Glutamatergic neuron (in vitro differentiated cells): ENCODE data around the gene MOB3B. TPM values are rescaled to one million over a fixed set of nuclear protein-coding genes. Genes with fewer than 3 reads are reported as not detected.
"Not testable (repeated sequence)": the region's sequence is repeated elsewhere in the genome, so short reads cannot be mapped to it uniquely, and the experiment has no call there.

Experiments
- DNase-seq: peaks from one replicate; pipeline ENCODE4 v3.0.0; 2022
- H3K27ac Mint-ChIP-seq: one replicate; pipeline ENCODE4 v1.8.0; 2020; ENCODE audit warnings: mild to moderate bottlenecking, mixed read lengths, inconsistent platforms; ENCODE audit not compliant: unreplicated experiment
- H3K27me3 Mint-ChIP-seq: one replicate; pipeline ENCODE4 v1.8.0; 2020; ENCODE audit warnings: mild to moderate bottlenecking, moderate library complexity, mixed read lengths, inconsistent platforms; ENCODE audit not compliant: unreplicated experiment
- H3K36me3 Mint-ChIP-seq: one replicate; pipeline ENCODE4 v1.8.0; 2020; ENCODE audit warnings: mild to moderate bottlenecking, mixed read lengths, inconsistent platforms; ENCODE audit not compliant: unreplicated experiment
- H3K4me1 Mint-ChIP-seq: one replicate; pipeline ENCODE4 v1.8.0; 2020; ENCODE audit warnings: mild to moderate bottlenecking, low read depth, mixed read lengths, inconsistent platforms; ENCODE audit not compliant: unreplicated experiment
- H3K4me3 Mint-ChIP-seq: one replicate; pipeline ENCODE4 v1.8.0; 2020; ENCODE audit warnings: mild to moderate bottlenecking, mixed read lengths, inconsistent platforms; ENCODE audit not compliant: unreplicated experiment
- H3K9me3 Mint-ChIP-seq: one replicate; pipeline ENCODE4 v1.8.0; 2020; ENCODE audit warnings: mild to moderate bottlenecking, moderate library complexity, mixed read lengths, inconsistent platforms; ENCODE audit not compliant: unreplicated experiment
- CTCF ChIP-seq: fragments of 200-600 bp; sonication (generic); IDR thresholded peaks from one replicate; pipeline ENCODE4 v1.5.0; 2021; ENCODE audit not compliant: partially characterized antibody, unreplicated experiment
- total RNA-seq: library from RNA; stranded (reverse); fragmentation: NEBNext Ultra II Directional; extraction: Animal tissue kit (Norgen Biotek cat#: 25700); gene quantifications from one replicate; pipeline ENCODE4 v1.2.1, GENCODE V29; 2021; ENCODE audit not compliant: unreplicated experiment

Gene MOB3B
- total RNA-seq, 1 donor from 2014 or later = 1.8 TPM

DNA sequence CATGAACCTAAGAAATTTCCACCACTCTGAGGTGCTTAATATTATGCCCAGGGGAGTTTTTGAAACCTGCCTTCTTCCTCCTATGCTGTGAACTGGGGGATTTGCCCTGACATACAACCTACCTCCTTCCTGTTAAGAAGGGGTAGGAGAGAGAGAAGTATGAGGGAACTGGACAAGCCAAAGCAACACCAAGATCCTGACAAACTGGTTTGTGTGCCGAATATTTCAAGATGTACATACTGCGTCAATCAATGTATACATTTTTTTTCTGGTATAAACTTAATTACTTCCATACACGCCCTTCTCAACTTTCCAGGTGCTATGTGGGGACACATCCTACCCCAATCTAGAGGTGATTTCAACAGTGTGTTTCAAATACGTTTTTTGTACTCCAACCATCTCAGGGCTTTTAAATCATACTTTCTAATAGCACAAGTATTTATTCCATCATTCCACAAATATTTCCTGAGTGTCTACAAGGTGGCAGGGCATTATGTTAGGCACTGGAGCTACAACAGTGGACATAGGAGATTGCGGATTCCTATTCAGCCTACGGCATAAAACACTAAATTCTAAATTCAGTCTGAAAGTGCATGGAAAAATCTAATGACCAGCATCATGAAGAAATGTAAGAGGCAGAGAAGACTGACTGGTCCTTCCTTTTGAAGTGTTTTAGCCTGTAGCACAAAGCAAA lies 75.6 kb downstream of the MOB3B start:
- H3K27ac Mint-ChIP-seq = no peak overlapping the region
- peaks cover 4% of the 10 kb centered on the region for H3K9me3 Mint-ChIP-seq
- H3K4me1 Mint-ChIP-seq = peaks cover 4% of the 10 kb centered on the region
- no peak for DNase-seq
- no peak overlapping the region for H3K4me3 Mint-ChIP-seq
- peaks cover 4% of the 10 kb centered on the region for H3K36me3 Mint-ChIP-seq
- TF ChIP-seq CTCF = no peak
- H3K27me3 Mint-ChIP-seq = peaks cover 2% of the 10 kb centered on the region

DNA sequence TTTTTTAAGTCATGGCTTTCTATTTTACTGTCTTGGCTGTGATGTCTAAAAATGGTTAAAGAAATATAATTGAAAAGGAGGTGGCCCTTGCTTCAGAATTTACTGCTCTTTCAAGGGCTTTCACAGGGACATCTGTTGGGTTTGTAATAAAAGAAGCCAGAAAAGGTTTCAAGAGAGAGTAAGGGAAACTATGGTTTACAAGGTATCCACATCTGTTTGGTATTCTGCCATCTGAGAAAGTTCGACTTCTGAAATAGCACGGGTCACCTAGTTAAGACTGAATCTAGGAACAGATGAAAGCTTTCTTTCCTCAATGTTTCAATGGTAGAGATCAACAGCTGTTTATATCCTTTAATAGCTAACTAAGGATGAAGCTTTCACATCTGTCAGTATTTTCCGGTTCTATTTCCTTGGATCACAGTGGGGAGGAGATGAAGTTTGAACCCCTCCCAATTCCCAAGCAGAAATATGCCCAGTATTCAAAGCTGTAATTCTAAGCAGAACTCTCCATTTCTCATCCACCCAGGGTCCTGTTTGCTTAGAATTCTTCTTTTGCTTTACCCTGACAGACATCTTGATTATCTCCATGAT lies 78.3 kb downstream of the MOB3B start:
- H3K27ac Mint-ChIP-seq = no peak overlapping the region
- H3K27me3 Mint-ChIP-seq = peaks cover 2% of the 10 kb centered on the region
- H3K9me3 Mint-ChIP-seq = peaks cover 4% of the 10 kb centered on the region
- no peak overlapping the region for H3K4me3 Mint-ChIP-seq
- H3K4me1 Mint-ChIP-seq = peaks cover 4% of the 10 kb centered on the region
- peaks cover 4% of the 10 kb centered on the region for H3K36me3 Mint-ChIP-seq
- no peak for DNase-seq
- no peak for TF ChIP-seq CTCF

DNA sequence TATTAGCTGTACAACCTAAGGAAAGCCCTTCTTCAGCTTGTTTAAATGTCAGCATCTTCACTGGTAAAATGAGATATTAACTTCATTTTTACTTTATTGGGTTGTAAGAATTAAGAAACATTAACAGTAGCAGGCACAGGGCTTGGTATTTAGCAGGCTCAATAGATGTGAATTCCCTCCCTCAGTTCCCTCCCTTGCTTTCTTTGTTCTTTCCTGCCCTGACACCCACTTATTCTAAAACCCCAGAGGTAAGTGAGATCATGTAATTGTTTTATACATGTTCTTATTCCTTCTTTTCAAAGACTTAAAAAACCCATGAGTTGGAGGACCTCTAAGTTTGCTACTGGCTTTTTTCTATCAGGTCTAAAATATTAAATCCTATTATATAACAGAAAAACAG lies 78.9 kb downstream of the MOB3B start:
- Mint-ChIP-seq H3K4me1 (peaks cover 6% of the 10 kb centered on the region), H3K27me3 (peaks cover 2% of the 10 kb centered on the region), H3K27ac (no peak overlapping the region), H3K36me3 (peaks cover 3% of the 10 kb centered on the region), H3K9me3 (peaks cover under 1% of the 10 kb centered on the region), H3K4me3 (no peak overlapping the region)
- TF ChIP-seq CTCF = no peak
- DNase-seq = no peak

DNA sequence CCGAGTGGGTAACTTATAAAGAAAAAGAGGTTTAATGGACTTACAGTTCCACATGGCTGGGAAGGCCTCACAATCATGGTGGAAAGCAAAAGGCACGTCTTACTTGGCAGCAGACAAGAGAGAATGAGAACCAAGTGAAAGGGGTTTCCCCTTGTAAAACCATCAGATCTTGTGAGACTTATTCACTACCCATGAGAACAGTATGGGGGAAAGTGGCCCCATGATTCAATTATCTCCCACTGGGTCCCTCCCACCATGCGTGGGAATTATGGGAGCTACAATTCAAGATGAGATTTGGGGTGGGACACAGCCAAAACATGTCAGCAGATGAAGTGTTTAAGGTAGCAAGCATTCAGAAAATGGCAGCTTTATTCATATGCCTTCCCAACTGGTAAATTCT lies 81.3 kb downstream of the MOB3B start:
- H3K27me3 Mint-ChIP-seq, H3K27ac Mint-ChIP-seq, DNase-seq, H3K36me3 Mint-ChIP-seq, H3K4me3 Mint-ChIP-seq, H3K9me3 Mint-ChIP-seq: not testable (repeated sequence)
- peaks cover 11% of the 10 kb centered on the region for H3K4me1 Mint-ChIP-seq

DNA sequence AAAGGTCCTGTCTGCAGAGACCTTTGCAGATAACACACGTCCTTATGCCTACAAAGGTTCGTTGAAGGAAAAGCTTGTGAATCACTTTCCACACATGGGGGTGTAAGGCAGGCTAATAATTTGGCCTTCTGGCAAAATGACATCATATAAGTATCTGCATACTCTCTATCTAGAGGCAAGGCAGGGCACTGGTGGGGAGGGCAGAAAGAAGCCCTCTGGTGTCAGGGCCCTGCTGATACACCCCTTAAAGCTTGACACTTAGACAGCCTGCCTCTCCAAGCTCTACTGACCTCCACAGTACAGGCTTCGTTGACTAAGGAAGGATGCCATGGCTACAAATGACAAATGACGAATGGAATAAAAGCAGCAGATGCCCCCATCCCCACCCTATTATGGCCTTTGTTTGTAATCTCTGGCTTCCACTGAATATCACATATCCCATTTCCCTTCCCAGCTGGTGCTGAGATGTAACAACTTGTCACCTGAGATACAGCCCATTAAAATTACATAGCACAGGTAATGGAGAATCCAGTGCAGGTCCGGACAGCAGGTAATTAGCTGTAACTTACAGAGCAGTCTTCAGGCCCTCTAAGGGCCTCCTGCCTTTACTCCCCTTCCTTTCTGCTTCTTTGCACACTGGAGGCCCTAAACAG lies 82.5 kb downstream of the MOB3B start:
- no peaks in the 10 kb centered on the region for H3K36me3 Mint-ChIP-seq
- no peaks in the 10 kb centered on the region for H3K9me3 Mint-ChIP-seq
- no peak for TF ChIP-seq CTCF
- H3K4me3 Mint-ChIP-seq = no peak overlapping the region
- peaks cover 16% of the 10 kb centered on the region for H3K4me1 Mint-ChIP-seq
- no peak for DNase-seq
- H3K27ac Mint-ChIP-seq = no peak overlapping the region
- H3K27me3 Mint-ChIP-seq = peaks cover 2% of the 10 kb centered on the region
